Embryonic facial prominence (tissue), 1 donor: Measurements from ENCODE around the gene SLC29A4.
"Not testable (repeated sequence)": the region's sequence is repeated elsewhere in the genome, so short reads cannot be mapped to it uniquely, and the experiment has no call there.

Experiments used
- DNase-seq: peaks from one replicate; pipeline ENCODE4 v3.0.0-alpha.2; 2016; ENCODE audit errors: extremely low spot score

The SLC29A4 gene

DNA sequence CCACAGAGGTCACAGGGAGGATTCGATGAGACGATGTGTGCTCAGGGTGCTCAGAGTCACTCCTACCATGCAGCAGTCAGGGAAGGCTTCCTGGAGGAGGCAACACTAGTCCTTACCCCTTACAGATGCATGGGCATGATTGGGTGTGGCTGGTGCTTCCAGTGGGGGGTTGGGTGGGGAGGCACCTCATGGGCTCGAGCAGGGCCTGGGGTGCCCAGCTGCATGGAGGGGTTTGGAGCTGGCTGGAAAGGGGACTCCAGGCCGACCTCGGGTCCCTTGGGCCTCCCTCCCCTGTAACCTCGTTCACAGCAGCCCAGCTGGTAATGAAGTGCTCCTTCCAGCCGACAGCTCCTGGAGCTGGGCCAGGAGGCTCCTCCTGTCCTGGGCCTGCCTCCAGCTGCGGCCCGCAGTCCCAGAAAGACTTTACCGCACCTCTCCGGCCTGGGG, 7.7 kb upstream of the SLC29A4 start:
- not testable (repeated sequence) for DNase-seq

DNA sequence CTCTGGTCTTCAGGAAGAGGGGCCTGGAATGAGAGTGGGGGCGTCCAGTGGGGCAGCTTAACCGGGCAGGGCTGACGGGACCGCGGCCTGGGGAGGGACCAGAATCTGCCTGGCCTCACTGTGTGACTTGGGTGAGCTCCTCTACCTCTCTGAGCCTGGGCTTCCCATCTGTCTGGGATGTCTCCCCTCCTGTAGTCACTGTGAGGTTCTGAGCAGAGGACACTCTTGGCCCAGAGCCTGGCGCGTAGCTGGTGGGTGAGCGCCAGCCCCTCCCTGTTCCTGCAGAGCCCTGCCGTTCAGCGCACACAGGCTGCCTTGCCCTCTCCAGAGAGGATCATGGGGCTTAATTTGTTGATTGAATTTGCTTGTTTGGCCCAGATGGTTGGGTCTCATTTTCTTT, 7.2 kb upstream of the SLC29A4 start:
- not testable (repeated sequence) for DNase-seq

DNA sequence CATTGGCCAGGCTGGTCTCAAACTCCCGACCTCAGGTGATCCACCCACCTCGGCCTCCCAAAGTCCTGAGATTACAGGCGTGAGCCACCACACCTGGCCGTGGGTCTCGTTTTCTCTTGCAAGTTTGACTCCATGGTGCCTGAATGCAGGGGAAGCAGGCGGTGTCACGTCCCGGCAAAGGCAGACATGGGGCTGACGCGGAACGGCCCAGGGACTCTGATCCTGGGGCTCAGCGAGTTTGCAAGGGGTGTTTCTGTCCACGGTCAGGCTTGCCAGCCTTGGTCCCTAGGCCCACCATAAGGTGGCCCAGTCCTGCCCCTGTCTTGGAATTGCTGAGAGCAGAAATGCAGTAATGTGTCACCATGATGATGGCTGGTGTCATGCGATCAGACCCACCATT, 6.6 kb upstream of the SLC29A4 start:
- DNase-seq = not testable (repeated sequence)

DNA sequence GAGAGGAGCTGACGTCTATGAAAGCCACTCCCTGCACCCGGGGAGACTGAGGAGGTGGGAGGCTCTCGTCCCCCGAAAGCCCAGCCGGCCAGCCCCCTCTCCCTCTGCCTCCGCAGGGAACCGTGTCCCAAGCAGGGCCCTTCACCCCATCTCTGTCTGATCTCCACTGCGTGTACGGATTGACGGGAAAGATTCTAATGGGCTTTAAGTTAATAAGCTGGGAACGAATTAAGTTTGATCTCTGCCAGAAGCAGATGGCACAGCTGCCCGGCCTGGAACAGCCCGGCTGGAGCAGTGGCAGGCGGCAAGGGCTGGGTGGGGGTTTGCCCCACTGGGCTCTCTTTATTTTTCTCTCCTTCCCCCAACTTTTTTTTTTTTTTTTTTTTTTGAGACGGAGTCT, 6.1 kb upstream of the SLC29A4 start:
- no peak for DNase-seq

DNA sequence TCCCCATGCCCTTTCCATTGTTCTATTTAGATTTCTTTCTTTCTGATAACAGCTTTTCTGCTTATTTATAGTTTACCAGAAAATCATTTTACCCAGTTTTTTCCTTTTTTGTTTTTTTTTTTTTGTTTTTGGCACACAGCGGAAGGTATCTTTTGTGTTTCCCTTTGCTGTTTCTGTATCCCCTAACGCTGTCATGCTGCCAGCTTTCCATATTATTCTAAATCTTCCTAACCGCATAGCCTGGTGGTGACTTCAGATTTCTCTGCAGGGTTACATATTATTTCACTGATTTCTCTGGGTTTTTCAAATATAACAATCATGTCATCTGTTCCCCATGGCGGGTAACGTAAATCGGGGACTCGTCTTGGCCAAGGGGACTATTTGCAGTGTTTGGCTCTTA, 4.0 kb upstream of the SLC29A4 start:
- no peak for DNase-seq

DNA sequence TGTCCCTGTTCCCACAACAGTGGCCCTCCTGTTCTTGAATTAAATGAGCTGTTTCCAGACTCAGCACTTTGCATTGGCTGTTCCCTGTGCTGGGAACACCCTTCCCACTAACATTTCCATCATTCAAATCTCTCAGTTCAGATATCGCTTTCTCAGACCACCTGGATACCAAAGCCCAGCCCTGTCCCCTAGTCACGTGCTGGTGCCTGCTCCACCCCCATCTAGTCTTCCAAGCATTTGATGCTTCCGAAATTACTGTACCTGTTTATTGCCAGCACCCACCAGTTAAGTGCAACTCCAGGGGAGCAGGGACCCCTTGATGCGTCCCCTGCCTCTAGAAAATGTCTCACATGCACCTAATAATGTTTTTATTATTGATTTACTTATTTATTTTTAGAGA, 3.0 kb upstream of the SLC29A4 start:
- no peak for DNase-seq

DNA sequence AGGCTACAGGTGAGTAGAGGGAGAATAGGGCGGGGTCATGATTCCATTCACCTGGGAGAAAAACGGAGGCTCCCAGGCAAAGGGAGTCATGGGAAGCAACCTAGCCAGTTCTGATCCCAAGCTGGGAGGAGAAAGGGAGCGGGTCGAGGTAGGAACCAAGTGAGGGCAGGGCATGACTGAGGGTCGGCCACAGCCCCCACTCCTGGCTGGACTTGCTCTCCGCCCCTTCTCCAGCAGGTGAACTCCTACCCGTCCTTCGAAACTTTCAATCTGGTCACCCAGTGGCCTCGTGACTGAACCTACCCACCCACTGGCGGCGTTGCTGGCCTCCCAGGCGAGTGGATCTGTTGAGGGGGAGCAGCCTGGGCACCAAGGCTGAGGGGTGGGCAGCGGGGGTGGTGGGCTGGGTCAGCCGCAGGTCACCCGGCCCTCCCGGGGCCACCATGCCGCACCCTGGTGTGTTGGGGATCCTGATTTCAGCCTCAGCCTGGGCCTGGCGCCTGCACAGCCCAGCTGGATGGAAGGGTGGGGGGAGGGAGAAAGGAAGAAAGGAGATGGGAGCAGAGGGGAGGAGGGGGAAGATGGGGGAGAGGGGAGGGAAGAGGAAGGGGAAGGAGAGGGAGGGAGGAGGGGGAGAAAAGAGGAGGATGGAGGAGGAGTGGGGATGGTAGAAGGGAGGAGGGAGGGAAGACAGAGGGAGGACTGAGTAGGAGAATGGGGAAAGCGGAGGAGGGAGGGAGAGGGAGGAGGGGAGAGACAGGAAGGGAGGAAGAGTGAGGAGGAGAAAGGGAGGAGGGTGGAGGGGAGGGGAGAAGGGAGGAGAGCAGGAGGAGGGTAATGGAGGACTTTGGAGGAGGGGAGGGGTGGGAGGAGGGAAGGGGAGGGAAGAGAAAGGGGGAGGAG, 894 bp upstream of the SLC29A4 start:
- not testable (repeated sequence) for DNase-seq

DNA sequence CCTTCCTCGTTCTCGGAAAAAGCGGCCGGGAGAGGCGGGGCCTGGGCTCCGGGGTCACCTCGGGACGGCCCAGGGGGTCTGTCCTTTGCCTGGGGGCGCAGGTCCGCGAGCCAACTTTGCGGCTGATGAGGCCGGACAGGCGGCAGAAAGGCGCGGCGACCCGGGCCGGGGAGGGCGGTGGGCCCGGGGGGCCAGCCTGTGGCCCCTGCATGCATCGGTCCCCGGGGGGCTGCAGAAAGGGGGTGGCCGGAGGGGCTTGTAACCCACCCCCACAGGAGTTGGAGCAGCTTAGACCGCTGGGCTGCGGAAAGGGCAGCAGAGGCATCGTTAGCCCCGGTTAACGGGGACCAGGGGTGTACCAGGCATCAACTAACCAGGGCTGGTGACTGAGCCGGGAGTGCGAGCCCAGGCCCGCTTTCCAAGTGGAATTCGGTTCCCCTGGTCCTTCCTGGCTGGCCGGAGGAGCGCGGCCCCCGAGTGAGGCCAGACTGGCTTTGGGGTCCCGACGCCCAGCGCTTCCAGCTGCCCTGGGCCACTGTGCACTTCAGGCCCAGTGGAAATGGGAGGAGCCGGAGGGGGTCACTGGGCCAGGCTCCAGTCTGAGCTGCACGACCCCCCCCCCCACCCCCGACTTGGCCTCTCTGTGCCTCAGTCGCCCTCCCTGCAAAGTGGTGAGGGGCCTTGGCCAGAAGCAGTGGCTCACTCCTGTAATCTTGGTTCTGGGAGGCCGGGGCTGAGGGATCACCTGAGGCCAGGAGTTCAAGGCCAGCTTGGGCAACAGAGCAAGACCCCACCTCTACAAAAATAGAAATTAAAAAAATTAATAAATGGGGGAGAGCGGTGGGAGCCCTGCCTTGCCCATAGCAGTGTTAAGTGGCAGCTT, 919 bp downstream of the SLC29A4 start:
- DNase-seq = no peak

DNA sequence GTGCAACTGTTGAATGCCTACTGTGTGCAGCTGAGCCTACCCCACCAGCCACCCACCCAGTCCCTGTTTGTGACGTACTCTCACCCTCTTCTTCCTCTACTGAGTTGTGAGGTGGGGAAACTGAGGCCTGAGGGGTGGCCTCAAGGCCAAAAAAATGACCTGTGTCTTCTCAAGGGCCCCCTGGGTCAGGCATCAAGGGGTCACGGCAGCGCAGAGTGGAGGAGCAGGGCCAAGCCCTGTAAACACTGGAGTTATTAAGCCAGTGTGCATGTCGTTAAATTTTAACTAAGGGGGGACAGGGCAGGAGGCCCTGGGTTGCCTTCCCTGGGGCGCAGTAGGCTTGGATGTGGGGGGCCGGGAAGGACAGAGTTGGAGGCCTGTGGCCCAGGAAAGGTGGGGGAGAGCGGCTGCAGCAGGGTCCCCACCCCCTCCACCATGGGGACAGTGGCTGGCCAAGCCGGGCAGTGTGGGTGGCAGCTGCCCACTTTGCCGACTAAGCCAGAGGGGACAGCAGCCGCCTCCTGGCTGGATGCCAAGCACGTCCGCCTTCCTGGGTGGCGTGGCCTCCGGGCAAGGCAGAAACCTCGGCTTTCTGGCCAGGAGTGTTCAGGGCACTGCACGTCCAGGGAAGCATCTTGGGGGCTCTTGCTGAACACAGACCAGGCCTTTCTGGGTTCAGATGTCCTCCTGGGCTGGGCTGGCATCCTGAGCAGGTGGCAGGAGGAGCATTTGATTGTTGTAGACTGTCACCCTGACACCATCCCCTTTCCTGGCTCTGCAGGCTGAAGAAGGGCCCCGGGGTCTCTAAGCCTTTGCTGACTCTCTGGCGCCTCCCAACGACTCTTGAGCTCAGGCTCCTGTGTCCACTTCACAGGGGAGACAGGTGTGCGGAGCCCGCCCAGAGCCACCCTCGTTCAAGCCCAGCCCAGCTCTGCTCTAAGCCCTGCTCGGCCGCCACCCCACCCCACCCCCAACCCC, 1.9 kb downstream of the SLC29A4 start:
- no peak for DNase-seq

DNA sequence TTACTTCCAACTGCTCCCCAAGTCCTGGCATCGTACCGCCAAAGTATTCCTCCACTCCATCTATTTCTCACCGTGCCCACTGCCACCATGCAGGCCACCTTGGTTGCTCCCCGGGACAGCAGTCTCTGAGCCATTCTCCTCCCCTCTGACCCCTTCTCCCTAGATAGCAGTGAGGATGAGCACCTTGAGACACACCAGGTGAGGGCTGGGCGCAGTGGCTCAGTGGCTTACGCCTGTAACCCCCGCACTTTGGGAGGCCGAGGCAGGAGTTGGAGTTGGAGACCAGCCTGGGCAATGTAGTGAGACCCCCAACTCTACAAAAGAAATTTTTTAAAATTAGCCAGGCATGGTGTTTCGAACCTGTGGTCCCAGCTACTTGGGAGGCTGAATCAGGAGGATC, 4.2 kb downstream of the SLC29A4 start:
- no peak for DNase-seq

DNA sequence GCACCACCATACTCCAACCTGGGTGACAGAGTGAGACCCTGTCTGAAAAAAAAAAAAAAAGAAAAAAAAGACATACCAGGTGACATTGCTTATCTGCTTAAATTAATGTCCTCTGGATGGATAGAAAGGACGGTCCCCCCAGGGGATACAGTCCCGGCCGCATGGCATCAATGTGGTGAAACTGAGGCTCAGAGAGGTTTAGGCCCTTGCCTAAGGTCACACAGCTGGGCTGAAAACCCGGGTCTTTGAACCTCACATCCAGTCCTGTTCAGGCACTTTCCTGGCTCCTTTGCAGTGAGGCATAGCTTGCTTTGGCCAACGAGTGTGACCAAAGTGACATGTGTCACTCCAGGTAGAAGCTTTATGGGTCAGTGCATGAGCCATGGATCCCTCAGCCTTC, 4.6 kb downstream of the SLC29A4 start:
- not testable (repeated sequence) for DNase-seq

DNA sequence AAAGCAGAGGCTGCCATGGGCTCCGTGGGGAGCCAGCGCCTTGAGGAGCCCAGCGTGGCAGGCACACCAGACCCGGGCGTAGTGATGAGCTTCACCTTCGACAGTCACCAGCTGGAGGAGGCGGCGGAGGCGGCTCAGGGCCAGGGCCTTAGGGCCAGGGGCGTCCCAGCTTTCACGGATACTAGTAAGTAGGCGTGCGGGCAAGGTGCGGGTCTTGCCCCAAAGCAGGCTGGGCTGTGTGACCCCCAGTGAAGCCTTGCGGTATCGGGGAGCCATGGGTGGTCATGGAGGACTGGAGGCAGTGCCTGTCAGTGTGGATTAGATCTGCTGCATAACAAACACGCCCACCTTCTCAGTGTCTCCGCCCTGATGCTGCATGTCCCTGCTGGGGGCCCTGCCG, 5.1 kb downstream of the SLC29A4 start:
- no peak for DNase-seq

DNA sequence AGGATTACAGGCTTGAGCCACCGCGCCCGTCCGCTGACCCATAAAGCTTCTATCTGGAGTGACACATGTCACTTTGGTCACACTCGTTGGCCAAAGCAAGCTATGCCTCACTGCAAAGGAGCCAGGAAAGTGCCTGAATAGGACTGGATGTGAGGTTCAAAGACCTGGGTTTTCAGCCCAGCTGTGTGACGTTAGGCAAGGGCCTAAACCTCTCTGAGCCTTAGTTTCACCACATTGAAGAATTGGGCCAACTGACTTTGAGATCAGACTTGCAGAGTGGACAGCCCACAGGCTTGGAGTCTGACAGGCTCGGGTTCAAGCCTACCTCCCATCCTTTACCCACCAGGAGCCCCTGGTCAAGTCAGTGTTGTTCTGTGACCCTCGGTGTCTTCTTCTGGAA, 5.8 kb downstream of the SLC29A4 start:
- DNase-seq = not testable (repeated sequence)

DNA sequence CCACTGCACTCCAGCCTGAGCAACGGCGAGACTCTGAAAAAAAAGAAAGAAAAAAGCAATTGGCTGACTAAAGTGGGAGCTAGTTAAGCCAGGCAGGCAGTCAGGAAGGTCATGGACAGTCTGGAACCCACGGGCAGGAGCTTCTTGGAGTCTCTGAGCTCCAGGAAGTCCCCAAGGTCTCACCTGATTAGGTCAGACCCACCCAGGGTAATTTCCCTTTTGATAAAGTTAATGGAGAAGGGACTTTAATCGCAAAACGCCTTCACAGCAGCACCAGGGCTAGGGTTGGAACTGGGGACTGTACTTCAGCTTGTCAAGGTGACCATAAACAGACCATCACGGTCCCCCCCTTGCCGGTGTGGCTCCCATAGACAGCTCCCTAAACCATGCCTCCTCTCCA, 6.6 kb downstream of the SLC29A4 start:
- no peak for DNase-seq

DNA sequence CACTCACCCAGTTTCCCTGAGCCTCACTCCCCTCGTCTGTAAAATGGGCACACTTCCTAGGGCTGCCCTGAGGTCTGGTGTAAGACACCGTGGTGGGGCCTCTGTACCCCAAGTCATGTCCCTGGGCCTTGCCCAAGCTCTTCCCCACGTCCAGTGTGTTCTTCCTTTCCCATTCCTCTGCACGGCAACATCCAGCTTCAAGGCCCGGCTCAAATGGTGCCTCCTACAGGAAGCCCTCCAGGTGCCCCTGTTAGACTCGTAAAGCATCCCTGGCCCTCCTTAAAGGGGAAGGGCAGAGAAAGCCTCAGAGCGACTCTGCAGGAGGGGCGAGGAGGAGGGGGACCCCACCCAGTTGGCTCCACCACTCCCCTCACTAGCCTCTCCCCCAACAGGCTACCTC, 8.6 kb downstream of the SLC29A4 start:
- no peak for DNase-seq

DNA sequence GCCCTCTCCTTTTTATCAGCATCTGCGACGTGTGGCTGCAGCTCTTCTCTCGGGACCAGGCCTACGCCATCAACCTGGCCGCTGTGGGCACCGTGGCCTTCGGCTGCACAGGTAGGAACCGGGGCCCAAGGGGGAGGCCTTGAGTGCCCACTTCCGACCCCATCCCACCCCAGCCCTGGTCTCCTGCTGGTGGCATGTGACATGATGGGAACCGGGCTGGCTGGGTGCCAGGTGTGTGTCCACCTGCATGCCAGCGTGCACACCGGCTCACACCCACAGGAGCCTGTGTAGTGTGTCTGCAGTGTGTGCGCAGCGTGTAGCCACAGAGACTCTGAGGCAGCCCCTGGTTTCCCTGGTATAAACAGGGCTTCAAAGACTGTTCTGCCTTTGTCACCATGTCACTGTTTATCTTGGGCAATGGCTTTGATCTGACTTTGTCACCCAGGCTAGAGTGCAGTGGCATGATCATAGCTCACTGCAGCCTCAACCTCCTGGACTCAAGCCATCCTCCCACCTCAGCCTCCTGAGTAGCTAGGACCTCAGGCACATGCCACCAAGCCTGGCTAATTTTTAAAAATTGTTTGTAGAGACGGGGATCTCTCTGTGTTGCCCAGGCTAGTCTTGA, 9.1 kb downstream of the SLC29A4 start:
- not testable (repeated sequence) for DNase-seq

DNA sequence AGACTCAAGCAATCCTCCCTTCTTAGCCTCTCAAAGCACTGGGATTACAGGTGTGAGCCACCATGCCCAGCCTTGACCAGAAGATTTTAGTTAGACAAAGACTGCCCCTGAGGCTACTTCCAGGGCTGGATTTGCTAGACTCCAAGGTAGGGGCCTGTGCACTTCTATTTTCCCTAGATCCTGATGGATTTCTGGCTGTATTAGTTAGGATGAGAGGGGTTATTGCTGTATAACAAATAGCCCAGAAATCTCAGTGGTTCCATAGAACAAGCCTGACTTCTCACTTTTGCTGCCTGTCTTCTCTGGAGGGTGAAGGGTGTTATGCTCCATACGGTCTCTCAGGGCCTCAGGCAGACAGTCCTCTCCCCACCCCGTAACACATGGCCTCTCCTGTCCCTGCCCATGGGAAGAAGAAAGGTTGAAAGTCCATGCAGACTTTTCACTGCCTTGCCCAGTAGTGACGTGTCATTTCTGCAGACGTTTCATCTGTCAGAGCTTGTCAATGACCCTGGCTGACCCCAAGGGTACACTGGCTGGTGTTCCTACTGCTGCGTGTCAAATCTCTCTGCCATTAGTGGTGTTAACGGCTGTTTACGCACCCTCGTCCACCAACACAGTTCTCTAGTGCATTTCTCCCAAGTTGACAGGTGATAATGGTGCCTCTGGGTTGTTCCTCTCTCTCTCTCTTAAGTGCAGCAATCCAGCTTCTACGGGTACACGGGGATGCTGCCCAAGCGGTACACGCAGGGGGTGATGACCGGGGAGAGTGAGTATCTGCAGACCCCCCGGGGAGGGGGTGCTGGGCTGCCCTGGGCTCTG, 11.6 kb downstream of the SLC29A4 start:
- no peak for DNase-seq

DNA sequence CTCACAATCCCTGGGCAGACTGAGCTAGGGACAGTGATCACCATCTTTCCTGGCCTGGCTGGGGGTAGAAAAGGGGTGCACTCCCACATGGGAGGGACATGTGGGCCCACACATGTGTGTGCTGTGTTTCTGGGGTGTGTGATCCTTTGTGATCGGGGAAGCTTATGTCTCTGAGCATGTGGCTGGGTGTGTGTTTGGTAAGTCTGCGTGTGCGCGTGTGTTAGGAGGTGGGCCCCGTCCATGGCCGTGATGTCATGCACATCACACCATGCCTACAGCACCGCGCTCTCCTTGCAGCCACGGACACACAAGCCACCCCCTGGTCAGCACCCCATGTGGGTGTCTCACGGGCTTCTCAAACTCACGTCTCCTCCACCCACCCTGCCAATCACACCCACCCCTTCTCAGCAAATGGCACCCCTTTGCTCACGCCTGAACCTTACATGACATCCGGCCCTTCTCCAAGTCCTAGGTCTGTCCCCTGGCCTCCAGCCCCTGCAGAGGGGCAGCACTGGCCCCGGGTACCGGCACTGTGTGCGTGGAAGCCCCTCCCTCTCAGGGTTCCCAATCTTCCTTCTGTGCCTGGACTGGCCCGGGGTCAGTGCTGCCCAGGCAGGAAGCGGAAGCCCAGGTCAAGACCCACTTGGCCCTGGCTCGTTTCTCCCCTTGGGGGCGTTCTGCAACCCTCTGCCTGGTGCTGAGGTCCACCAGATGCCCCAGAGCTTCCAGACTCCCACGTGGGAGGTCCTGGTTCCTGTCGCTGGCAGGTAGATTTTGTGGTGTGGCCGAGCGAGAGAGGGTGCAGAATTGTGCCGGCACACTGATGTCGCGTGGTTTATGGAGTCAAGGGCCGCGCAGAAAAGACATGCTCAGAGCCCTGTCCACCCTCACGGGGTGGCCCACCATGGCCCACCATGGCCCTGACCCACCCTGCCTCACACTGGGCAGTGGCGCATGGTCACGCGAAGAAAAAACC, 12.6 kb downstream of the SLC29A4 start:
- no peak for DNase-seq
